ENCODE data around the gene TCF7.

TCF7 gene

DNA sequence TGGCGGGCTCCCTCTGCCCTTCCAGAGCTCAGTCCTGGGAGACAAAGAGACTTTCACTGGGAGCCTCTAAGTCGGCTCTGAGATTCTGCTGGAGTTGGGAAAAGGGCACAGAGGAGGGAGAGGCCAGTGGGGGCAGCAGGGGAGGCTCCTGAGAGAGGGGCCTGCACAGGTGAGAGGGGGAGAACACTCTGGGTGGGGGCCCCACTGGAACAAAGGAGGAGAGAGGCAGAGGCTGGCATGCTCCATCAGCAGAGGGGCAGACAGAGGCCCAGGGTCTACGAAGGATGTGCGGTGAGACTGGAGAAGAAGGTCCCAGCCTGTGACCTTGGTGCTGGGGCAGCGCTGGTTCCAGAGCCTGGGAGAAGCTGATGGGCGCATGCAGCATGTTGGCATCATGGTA, 8.9 kb downstream of the TCF7 start:
- DNase-seq (no peak), ATAC-seq (replicated peaks) (no peak)
- Mint-ChIP-seq H3K9me3 (no peaks in the 10 kb centered on the region), H3K4me1 (ENCODE audit: low read depth in 2 of 2) (peaks cover 87 to 91% of the 10 kb centered on the region in 2 donors), H3K27me3 (no peaks in the 10 kb centered on the region), H3K4me3 (peak overlapping the region; percentile 81 to 86), H3K36me3 (ENCODE audit: insufficient read depth) (peaks cover 100% of the 10 kb centered on the region), H3K27ac (peak overlapping the region; percentile 95 to 99)

DNA sequence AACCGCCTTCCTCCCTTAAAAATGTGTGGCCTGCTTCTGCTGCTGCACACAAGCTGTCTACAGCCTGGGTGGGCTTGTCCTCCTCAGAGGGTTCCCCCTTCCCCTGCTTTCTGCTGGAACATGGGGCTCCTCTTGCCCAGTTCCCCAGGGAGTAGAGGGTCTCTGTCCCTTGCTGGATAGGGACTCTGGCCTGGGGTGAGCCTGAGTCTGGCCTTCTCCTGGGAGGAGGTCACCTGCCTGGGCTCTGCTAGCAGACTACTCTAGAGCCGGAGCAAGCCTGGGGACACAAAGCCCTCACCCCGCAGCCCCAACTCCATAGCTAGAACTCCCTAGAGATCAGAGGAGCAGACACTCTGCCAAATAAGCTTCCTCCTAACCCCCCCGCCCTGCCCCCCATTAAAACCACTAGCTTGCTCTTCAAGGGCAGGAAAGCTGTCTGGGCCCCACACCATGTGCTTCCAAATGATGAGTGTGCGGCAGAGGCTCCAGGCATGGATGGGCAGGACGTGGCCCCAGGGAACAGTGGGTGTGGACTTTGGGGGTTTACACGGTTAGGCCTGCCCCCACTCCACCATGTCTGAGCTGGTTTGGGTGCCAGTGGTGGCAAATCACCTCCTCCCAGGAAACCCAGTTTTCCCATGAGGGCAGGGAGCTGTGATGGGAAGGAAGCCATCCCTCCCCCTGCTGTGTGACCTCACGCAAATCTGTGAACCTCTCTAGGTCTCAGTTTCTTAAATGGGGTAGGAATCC, 10.0 kb downstream of the TCF7 start:
- Mint-ChIP-seq H3K9me3 (no peaks in the 10 kb centered on the region), H3K27me3 (no peaks in the 10 kb centered on the region), H3K36me3 (ENCODE audit: insufficient read depth) (peaks cover 100% of the 10 kb centered on the region), H3K4me1 (ENCODE audit: low read depth in 2 of 2) (peaks cover 87 to 92% of the 10 kb centered on the region in 2 donors), H3K27ac (peak overlapping the region; percentile 95 to 99), H3K4me3 (peak overlapping the region; percentile 81 to 86)
- DNase-seq: no peak
- peak; percentile 10 for ATAC-seq (replicated peaks)

DNA sequence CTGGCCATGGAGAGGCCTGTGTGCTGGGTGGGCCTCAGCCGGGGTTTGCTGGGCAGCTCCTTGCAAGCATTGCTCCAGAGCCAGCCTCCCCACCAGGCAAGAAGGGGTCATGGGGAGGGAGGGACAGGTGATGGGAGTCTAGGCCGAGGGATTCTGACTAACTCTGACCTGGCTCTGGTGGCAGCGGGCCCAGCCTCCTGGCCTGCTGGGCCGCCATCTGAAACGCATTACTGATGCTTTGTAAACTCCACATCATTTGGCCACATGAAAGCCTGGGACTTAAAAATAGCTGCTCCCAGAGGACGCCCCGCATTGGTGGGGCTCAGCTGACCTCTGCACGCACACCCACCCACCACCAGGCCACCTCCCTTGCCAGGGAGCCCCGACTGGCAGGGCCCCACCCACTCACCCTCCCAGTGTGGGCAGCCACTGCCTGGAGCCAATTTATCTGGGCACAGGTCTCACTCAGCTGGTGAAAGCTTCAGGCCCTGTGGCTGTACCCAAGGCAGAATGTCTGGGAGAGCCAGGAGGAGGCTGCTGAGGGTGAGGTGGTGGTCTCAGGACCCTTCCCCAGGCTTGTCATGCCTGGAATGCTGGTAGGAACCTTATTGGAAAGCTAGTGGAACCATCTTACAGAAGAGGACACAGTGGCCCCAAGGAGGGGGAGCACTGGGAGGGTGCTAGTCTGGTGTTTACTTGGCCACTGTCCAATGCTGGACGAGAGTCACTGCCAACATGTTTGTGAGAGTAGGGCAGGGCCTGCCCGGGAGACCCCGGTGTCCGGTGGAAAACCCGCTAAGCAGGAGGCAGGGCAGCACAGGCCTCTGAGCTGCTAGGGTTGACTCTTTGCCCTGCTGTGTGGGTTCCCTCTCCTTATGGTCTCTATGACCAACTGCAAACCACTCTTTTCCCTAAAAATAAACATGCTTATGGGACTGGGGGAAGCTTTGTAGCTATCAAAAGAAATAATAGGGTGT, 10.8 kb downstream of the TCF7 start:
- no peak for DNase-seq
- Mint-ChIP-seq H3K27ac (peak overlapping the region; percentile 95 to 99), H3K4me1 (ENCODE audit: low read depth in 2 of 2) (peaks cover 87 to 92% of the 10 kb centered on the region in 2 donors), H3K4me3 (peak overlapping the region; percentile 81 to 86), H3K27me3 (no peaks in the 10 kb centered on the region), H3K36me3 (ENCODE audit: insufficient read depth) (peaks cover 100% of the 10 kb centered on the region), H3K9me3 (no peaks in the 10 kb centered on the region)
- no peak for ATAC-seq (replicated peaks)

DNA sequence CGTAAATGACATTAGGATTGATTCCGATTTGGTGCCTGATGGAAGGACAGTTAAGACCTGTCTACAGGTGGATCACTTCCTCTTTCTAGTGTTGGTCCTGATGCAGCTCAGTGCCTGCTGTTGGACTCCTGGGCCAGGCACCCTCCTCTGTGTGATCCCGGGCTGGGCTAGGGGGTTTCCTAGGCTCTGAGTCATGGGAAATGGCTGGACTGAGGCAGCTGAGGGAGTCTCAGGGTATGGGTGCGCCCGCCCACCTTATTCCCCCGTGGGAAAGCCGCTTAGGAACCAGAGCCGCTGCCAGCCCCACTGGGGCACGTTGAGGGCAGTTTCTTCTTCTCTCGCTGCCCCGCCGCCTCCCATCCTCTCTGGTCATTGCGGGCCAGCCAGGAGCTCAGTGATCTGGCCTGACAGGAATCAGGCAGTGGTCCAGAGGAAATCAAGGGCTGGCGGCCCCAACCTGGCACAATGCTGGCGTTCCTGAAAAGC, 12.9 kb downstream of the TCF7 start:
- ATAC-seq (replicated peaks) (peak; percentile 4), DNase-seq (no peak)
- Mint-ChIP-seq H3K9me3 (no peaks in the 10 kb centered on the region), H3K4me1 (ENCODE audit: low read depth in 2 of 2) (peaks cover 92 to 97% of the 10 kb centered on the region in 2 donors), H3K27me3 (no peaks in the 10 kb centered on the region), H3K4me3 (peak overlapping the region; percentile 81 to 86), H3K36me3 (ENCODE audit: insufficient read depth) (peaks cover 100% of the 10 kb centered on the region), H3K27ac (peak overlapping the region; percentile 95 to 99)

DNA sequence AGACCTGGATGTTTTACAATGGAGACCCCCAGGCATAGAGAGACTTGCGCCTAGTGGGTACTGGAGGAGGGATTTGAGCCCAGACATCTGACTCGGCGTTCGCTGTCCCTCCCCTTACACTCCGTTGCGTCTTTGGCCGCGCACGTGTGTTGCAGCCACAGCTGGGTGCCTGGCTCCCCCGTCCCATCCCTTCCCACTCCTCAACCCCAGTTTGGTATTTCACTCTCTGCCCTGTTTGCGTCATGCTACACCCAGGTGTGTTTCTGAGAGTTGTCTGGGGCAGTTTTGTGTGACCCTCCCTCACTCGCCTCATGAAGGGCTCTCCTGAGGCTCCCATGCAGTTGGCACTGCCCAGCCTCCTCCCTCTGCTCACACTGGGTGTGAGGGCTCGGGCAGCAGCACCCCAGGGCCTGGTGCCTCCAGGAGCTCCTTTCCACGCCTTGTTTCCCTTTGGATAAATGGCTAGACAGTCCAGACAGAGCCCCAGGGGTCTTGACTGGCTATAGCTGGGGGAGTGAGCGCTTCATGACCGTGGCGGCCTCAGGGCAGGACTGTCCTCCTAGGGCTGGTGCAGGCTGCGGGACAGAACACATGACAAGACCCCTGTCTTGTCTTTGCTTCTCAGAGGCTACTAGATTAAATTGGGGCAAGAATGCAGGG, 13.6 kb downstream of the TCF7 start:
- no peaks in the 10 kb centered on the region for H3K27me3 Mint-ChIP-seq
- peak overlapping the region; percentile 95 to 99 for H3K27ac Mint-ChIP-seq
- H3K36me3 Mint-ChIP-seq (ENCODE audit: insufficient read depth): peaks cover 100% of the 10 kb centered on the region
- H3K4me1 Mint-ChIP-seq (ENCODE audit: low read depth in 2 of 2): peaks cover 92 to 97% of the 10 kb centered on the region in 2 donors
- no peaks in the 10 kb centered on the region for H3K9me3 Mint-ChIP-seq
- peak overlapping the region; percentile 81 to 86 for H3K4me3 Mint-ChIP-seq
- ATAC-seq (replicated peaks) (no peak), DNase-seq (no peak)

DNA sequence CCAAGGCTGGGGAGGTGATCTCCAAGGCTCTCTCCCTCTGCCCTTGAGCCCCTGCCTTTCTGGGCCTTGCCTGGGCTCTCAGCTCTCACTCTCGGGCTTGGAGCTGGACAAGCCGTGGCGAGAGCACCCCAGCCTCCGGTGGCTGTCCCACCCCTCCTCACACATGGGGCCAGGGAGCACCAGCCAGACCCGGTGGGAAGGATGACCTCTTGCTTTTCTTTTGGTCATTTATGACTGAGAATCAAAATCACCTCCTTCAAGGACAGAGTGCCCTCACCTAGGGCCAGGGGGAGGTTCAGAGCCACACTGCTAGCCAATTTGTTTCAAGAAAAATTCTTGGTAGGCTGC, 14.1 kb downstream of the TCF7 start:
- peaks cover 92 to 97% of the 10 kb centered on the region in 2 donors for H3K4me1 Mint-ChIP-seq (ENCODE audit: low read depth in 2 of 2)
- no peaks in the 10 kb centered on the region for H3K27me3 Mint-ChIP-seq
- peak overlapping the region; percentile 95 to 99 for H3K27ac Mint-ChIP-seq
- peak overlapping the region; percentile 81 to 86 for H3K4me3 Mint-ChIP-seq
- H3K9me3 Mint-ChIP-seq: no peaks in the 10 kb centered on the region
- DNase-seq (no peak), ATAC-seq (replicated peaks) (no peak)
- H3K36me3 Mint-ChIP-seq (ENCODE audit: insufficient read depth): peaks cover 100% of the 10 kb centered on the region

DNA sequence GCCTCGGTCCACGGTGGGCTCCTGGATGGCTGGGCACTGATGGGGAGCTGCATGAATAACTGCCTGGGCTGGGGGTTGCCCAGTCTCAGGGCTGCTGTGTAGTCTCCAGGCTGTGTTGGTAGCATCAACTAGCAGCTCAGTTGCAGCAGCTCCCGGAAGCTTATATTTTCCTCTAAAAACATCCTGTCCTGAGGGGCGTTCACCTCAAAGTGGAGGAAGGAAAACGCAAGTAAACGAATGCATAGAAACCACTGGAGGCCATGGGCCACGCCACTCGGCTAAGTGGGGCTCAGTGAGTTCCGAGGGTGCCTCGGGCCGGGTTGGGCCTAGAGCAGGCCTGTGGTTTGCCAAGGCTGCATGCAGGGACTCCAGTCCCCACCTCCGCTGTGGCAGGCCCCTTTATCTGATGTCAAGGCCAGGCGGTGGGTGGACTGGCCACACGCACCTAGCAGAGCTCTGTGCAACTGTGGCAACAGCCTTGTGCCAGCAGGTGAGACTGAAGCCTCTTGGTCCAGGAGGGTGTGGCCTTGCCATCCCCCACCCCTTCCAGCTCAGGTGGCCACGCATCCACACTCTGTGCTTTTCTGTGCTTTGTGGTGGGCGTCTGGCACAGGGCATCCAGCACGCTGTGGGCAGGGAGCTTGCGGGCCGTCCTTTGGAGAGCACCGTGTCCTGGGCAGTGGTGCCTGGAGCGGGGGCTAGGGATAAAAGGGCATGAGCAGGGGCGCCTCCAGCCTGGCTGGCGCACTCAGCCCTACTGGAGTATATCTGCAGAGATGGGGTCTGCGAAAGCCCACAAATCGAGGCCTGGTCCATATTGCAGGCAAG, 15.1 kb downstream of the TCF7 start:
- H3K9me3 Mint-ChIP-seq: no peaks in the 10 kb centered on the region
- no peaks in the 10 kb centered on the region for H3K27me3 Mint-ChIP-seq
- H3K36me3 Mint-ChIP-seq (ENCODE audit: insufficient read depth): peaks cover 100% of the 10 kb centered on the region

DNA sequence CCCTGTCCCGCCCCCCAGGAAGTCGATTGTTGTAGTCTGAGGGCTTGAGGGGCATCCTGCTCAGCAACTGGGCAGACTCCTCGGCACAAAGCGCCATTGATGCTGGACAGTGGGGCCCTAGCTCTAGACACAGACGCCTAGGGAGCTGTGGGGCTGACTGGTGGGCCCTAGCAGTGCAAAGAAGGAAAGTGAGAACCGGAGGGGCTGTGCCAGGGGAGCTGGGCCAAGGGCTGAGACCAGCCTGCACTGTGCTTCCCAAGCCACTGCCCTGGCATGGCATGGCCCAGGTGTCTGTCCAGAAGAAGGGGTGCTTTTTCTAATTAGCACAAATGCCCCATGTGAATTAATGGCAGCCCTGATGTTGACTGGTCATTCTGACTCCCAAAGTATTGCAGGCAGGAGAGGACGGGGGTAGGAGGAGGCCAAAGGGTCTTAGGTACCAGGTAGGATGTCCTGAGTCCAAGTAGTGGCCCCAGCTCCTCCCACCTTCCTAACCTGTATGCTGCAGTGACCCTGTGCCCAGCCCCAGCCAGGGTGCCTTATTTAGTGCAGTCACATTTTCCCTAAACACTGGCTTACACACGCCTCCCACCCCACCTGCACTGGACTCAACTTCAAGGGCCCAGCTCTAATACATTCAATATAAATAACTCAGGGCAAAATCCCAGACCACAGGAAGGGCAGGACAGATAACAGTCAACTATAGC, 15.9 kb downstream of the TCF7 start:
- H3K27me3 Mint-ChIP-seq: no peaks in the 10 kb centered on the region

More for the DNA sequence above, 15.1 kb downstream of the TCF7 start:
- ATAC-seq (replicated peaks) (peak; percentile 5), DNase-seq (no peak)
- Mint-ChIP-seq H3K4me1 (ENCODE audit: low read depth in 2 of 2) (peaks cover 88 to 94% of the 10 kb centered on the region in 2 donors), H3K27ac (peak overlapping the region; percentile 95 to 99), H3K4me3 (peak overlapping the region; percentile 81 to 86)

DNA sequence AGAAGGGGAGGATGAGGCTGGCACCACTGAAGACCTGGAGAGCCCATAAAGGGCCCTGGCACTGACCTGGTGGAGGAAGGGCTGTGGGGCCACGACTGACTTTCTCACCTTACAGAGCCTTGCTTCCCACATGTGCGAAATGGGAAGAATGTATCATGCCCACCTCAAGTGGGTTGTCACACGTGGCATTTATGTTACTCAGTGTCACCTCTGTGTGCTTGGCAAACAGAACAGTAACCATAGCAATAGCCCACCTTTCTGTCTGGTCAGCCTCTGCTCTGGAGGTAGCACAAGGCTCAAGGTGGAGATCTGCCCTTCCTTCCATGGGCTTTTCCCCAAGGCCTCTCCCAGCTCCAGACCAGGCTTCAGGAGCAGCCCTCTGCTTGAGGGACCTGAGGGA, 16.7 kb downstream of the TCF7 start:
- Mint-ChIP-seq H3K4me1 (ENCODE audit: low read depth in 2 of 2) (peaks cover 90 to 93% of the 10 kb centered on the region in 2 donors), H3K9me3 (no peaks in the 10 kb centered on the region), H3K27me3 (no peaks in the 10 kb centered on the region), H3K27ac (peak overlapping the region; percentile 95 to 99), H3K36me3 (ENCODE audit: insufficient read depth) (peaks cover 100% of the 10 kb centered on the region), H3K4me3 (peak overlapping the region; percentile 81 to 86)
- ATAC-seq (replicated peaks) (peak; percentile 4), DNase-seq (no peak)

More for the DNA sequence above, 15.9 kb downstream of the TCF7 start:
- DNase-seq (no peak), ATAC-seq (replicated peaks) (no peak)
- Mint-ChIP-seq H3K27ac (peak overlapping the region; percentile 95 to 99), H3K36me3 (ENCODE audit: insufficient read depth) (peaks cover 100% of the 10 kb centered on the region), H3K4me3 (peak overlapping the region; percentile 81 to 86), H3K4me1 (ENCODE audit: low read depth in 2 of 2) (peaks cover 90 to 94% of the 10 kb centered on the region in 2 donors), H3K9me3 (no peaks in the 10 kb centered on the region)

DNA sequence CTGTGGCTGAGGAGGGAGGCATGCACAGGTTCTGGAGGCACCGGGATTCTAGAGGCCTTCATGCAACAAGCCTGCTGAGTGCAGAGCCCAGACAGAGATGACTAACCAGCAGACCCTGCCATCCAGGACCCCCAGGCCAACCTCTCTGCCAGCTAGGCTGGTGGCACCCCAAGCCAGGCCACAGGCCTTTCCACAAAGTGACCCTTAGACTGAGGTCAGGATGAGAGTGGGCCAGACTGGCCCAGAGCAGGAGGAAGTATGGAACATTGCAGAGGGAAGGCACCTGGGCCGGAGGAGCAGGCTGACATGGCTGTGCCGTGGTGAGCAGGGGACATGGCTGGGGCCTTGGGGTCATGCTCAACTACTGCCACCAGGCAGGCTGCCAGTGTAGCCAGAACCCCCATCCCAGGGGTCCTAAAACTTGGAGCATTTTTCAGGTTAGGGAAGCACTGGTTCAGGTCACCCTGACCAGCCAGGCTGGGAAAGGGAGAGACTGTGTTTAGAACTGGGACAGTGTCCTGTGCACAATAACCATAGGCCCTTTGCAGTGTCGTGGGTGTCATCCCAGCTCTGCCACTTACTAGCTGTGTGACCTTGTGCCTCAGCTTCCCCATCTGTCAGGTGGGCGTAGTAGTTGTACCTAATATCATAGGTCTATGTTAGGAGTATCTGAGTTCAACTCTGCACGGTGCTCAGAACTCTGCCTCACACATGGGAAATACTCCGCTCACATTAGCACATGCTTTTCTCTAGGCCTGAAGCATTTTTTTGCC, 17.3 kb downstream of the TCF7 start:
- Mint-ChIP-seq H3K9me3 (no peaks in the 10 kb centered on the region), H3K4me3 (peak overlapping the region; percentile 81 to 86), H3K27me3 (no peaks in the 10 kb centered on the region), H3K36me3 (ENCODE audit: insufficient read depth) (peaks cover 100% of the 10 kb centered on the region), H3K27ac (peak overlapping the region; percentile 95 to 99), H3K4me1 (ENCODE audit: low read depth in 2 of 2) (peaks cover 92 to 93% of the 10 kb centered on the region in 2 donors)
- no peak for ATAC-seq (replicated peaks)
- no peak for DNase-seq

DNA sequence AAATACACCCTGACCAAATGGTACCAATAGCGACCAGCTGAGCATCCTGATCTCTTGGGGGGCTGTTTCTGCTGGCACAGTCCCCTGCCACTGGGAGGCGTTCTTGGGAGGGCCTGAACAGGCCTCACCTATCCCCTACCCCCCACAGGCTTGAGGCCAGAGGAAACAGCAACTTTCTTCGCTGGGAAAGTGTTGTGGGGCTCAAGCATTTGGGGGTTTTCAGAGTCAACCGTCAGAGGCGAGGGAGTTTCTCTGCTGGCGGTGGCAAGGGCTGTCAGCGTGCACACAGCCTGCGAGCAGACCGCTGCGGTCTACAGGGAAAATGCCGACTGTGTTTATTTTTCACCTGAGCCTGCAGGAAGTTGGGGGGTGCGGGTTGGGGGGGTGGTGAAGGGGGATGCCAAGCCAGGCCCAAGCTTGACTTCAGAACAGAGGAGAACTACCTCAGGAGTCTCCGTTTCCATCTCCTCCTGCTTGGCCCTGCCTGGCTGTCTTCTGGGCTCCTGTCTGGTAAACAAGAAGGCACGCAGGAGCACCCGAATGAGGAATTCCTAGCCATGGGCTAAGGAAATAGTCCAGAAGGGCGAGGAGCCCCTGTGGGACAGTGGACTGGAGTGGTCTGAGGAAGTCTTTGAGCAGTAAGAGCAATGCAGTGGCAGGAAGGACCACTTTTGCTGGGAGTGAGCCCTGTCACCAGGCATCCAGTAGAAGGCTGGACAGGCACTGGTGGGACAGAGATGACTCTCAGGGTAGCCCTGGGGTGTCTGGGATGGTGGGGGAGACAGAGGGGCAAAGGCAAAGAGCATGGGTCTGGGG, 18.1 kb downstream of the TCF7 start:
- Mint-ChIP-seq H3K4me1 (ENCODE audit: low read depth in 2 of 2) (peaks cover 92 to 93% of the 10 kb centered on the region in 2 donors), H3K36me3 (ENCODE audit: insufficient read depth) (peaks cover 100% of the 10 kb centered on the region), H3K4me3 (peak overlapping the region; percentile 81 to 86), H3K27me3 (no peaks in the 10 kb centered on the region), H3K9me3 (no peaks in the 10 kb centered on the region), H3K27ac (peak overlapping the region; percentile 95 to 99)
- ATAC-seq (replicated peaks): peak; percentile 83
- peak; percentile 84 to 86 (median 84) for DNase-seq
